NOMO-1 treated with DMSO at 0.1 percent for 48 hours (cell line): ENCODE data around the gene PPP2R5A.

Experiments
- DNase-seq: peaks from one replicate; lab custom pipeline; 2025; ENCODE audit not compliant: unreplicated experiment; lab: John Stamatoyannopoulos, UW

The PPP2R5A gene

GRCh38 chr1:212401838-212402582 is 116.8 kb downstream of the PPP2R5A start:
- DNase-seq: no peak

GRCh38 chr1:212402666-212403321 is 117.6 kb downstream of the PPP2R5A start:
- no peak for DNase-seq

- peak; percentile 74 for DNase-seq
These were observed 125.1 kb downstream of the PPP2R5A start for GRCh38 chr1:212410231-212410820.
